ENCODE results near the gene DDX42.

The DDX42 gene

GRCh38 chr17:63824362-63824761, 50.4 kb downstream of the DDX42 start:
- DNase-seq: no peak
- H3K27ac ChIP-seq: no peak overlapping the region
- TF ChIP-seq CTCF (IDR thresholded peaks at IDR 0.05; ENCODE audit: low read depth, low read length): no peak
- H3K27me3 ChIP-seq (ENCODE audit: insufficient read depth, low read depth, severe bottlenecking): no peaks in the 10 kb centered on the region
- H3K9me3 ChIP-seq (ENCODE audit: severe bottlenecking): no peaks in the 10 kb centered on the region
- no peak overlapping the region for H3K4me3 ChIP-seq (ENCODE audit: low read depth, low read length)
- H3K36me3 ChIP-seq: peaks cover 77% of the 10 kb centered on the region

GRCh38 chr17:63826468-63827001, 52.6 kb downstream of the DDX42 start:
- H3K36me3 ChIP-seq: peaks cover 80% of the 10 kb centered on the region
- no peak for DNase-seq
- no peak for TF ChIP-seq CTCF (IDR thresholded peaks at IDR 0.05; ENCODE audit: low read depth, low read length)
- no peaks in the 10 kb centered on the region for H3K27me3 ChIP-seq (ENCODE audit: insufficient read depth, low read depth, severe bottlenecking)
- peak overlapping the region; percentile 71 for H3K4me3 ChIP-seq (ENCODE audit: low read depth, low read length)
- H3K9me3 ChIP-seq (ENCODE audit: severe bottlenecking): no peaks in the 10 kb centered on the region
- H3K27ac ChIP-seq: peak overlapping the region; percentile 98

GRCh38 chr17:63827002-63827800, 53.2 kb downstream of the DDX42 start, which contains the start of the genes FTSJ3 and PSMC5:
FTSJ3 (minus strand) TSS chr17:63827663; CDS start chr17:63826902, 761 bp downstream.
PSMC5 (plus strand) TSS chr17:63827431; CDS start chr17:63827491, 60 bp downstream.
- peak; percentile 88 for TF ChIP-seq CTCF (IDR thresholded peaks at IDR 0.05; ENCODE audit: low read depth, low read length)
- H3K9me3 ChIP-seq (ENCODE audit: severe bottlenecking): no peaks in the 10 kb centered on the region
- peak within 1 kb of the TSS; percentile 71 for H3K4me3 ChIP-seq (ENCODE audit: low read depth, low read length)
- H3K27me3 ChIP-seq (ENCODE audit: insufficient read depth, low read depth, severe bottlenecking): no peaks in the 10 kb centered on the region
- H3K27ac ChIP-seq: peak within 1 kb of the TSS; percentile 98
- H3K36me3 ChIP-seq: peaks cover 80% of the 10 kb centered on the region
- DNase-seq: peak; percentile 98

GRCh38 chr17:63827801-63828221, 53.8 kb downstream of the DDX42 start:
- no peaks in the 10 kb centered on the region for H3K27me3 ChIP-seq (ENCODE audit: insufficient read depth, low read depth, severe bottlenecking)
- H3K27ac ChIP-seq: peak overlapping the region; percentile 98
- no peak for DNase-seq
- peak overlapping the region; percentile 71 for H3K4me3 ChIP-seq (ENCODE audit: low read depth, low read length)
- H3K9me3 ChIP-seq (ENCODE audit: severe bottlenecking): no peaks in the 10 kb centered on the region
- peaks cover 80% of the 10 kb centered on the region for H3K36me3 ChIP-seq
- no peak for TF ChIP-seq CTCF (IDR thresholded peaks at IDR 0.05; ENCODE audit: low read depth, low read length)

- Histone ChIP-seq H3K27me3 (ENCODE audit: insufficient read depth, low read depth, severe bottlenecking) (no peaks in the 10 kb centered on the region), H3K27ac (no peak overlapping the region), H3K36me3 (peaks cover 80% of the 10 kb centered on the region), H3K9me3 (ENCODE audit: severe bottlenecking) (no peaks in the 10 kb centered on the region), H3K4me3 (ENCODE audit: low read depth, low read length) (no peak overlapping the region)
- TF ChIP-seq CTCF (IDR thresholded peaks at IDR 0.05; ENCODE audit: low read depth, low read length): no peak
- no peak for DNase-seq
These were observed 55.0 kb downstream of the DDX42 start for GRCh38 chr17:63828936-63829335.
